Measurements from ENCODE around the gene KIF26B. TPM values are rescaled to one million over a fixed set of nuclear protein-coding genes. Genes with fewer than 3 reads are reported as not detected.
A peak's percentile ranks its signal among the peaks of the same experiment; 100 is the strongest.

The KIF26B gene
- total RNA-seq, 1 donor from 2014 or later = 5.1 TPM

GRCh38 chr1:245552331-245552730 is 397.5 kb downstream of the KIF26B start:
- H3K36me3 Mint-ChIP-seq (ENCODE audit: insufficient read depth) = no peaks in the 10 kb centered on the region
- H3K27me3 Mint-ChIP-seq = peaks cover 4% of the 10 kb centered on the region
- H3K4me3 Mint-ChIP-seq (ENCODE audit: low read depth) = no peak overlapping the region
- no peak for DNase-seq (ENCODE audit: low spot score, unreplicated experiment)
- no peaks in the 10 kb centered on the region for H3K9me3 Mint-ChIP-seq (ENCODE audit: low read depth)
- no peak for TF ChIP-seq CTCF (IDR thresholded peaks at IDR 0.05; ENCODE audit: unreplicated experiment)
- H3K27ac Mint-ChIP-seq = no peak overlapping the region
- H3K4me1 Mint-ChIP-seq (ENCODE audit: low read depth) = no peaks in the 10 kb centered on the region

- peaks cover 10% of the 10 kb centered on the region for H3K4me1 Mint-ChIP-seq (ENCODE audit: low read depth)
- TF ChIP-seq CTCF (IDR thresholded peaks at IDR 0.05; ENCODE audit: unreplicated experiment) = no peak
- H3K27ac Mint-ChIP-seq = peak overlapping the region; percentile 62
- no peak for DNase-seq (ENCODE audit: low spot score, unreplicated experiment)
- no peak overlapping the region for H3K4me3 Mint-ChIP-seq (ENCODE audit: low read depth)
- H3K36me3 Mint-ChIP-seq (ENCODE audit: insufficient read depth) = no peaks in the 10 kb centered on the region
- H3K27me3 Mint-ChIP-seq = no peaks in the 10 kb centered on the region
- H3K9me3 Mint-ChIP-seq (ENCODE audit: low read depth) = no peaks in the 10 kb centered on the region
Observed at GRCh38 chr1:245556057-245556456, 401.3 kb downstream of the KIF26B start.

- TF ChIP-seq CTCF (IDR thresholded peaks at IDR 0.05; ENCODE audit: unreplicated experiment) = no peak
- H3K9me3 Mint-ChIP-seq (ENCODE audit: low read depth) = no peaks in the 10 kb centered on the region
- peak overlapping the region; percentile 33 for H3K4me3 Mint-ChIP-seq (ENCODE audit: low read depth)
- no peak overlapping the region for H3K27ac Mint-ChIP-seq
- H3K27me3 Mint-ChIP-seq = no peaks in the 10 kb centered on the region
- H3K36me3 Mint-ChIP-seq (ENCODE audit: insufficient read depth) = no peaks in the 10 kb centered on the region
- DNase-seq (ENCODE audit: low spot score, unreplicated experiment) = no peak
- H3K4me1 Mint-ChIP-seq (ENCODE audit: low read depth) = peaks cover 10% of the 10 kb centered on the region
Observed at GRCh38 chr1:245558069-245558468, 403.3 kb downstream of the KIF26B start.

- H3K36me3 Mint-ChIP-seq (ENCODE audit: insufficient read depth) = no peaks in the 10 kb centered on the region
- DNase-seq (ENCODE audit: low spot score, unreplicated experiment) = no peak
- H3K4me1 Mint-ChIP-seq (ENCODE audit: low read depth) = peaks cover 10% of the 10 kb centered on the region
- H3K9me3 Mint-ChIP-seq (ENCODE audit: low read depth) = no peaks in the 10 kb centered on the region
- no peak for TF ChIP-seq CTCF (IDR thresholded peaks at IDR 0.05; ENCODE audit: unreplicated experiment)
- no peaks in the 10 kb centered on the region for H3K27me3 Mint-ChIP-seq
- peak overlapping the region; percentile 86 for H3K27ac Mint-ChIP-seq
- no peak overlapping the region for H3K4me3 Mint-ChIP-seq (ENCODE audit: low read depth)
Observed at GRCh38 chr1:245560316-245560859, 405.6 kb downstream of the KIF26B start.

- Mint-ChIP-seq H3K4me3 (ENCODE audit: low read depth) (no peak overlapping the region), H3K27me3 (no peaks in the 10 kb centered on the region), H3K36me3 (ENCODE audit: insufficient read depth) (no peaks in the 10 kb centered on the region), H3K27ac (no peak overlapping the region), H3K9me3 (ENCODE audit: low read depth) (peaks cover 3% of the 10 kb centered on the region), H3K4me1 (ENCODE audit: low read depth) (peaks cover 10% of the 10 kb centered on the region)
- no peak for DNase-seq (ENCODE audit: low spot score, unreplicated experiment)
- no peak for TF ChIP-seq CTCF (IDR thresholded peaks at IDR 0.05; ENCODE audit: unreplicated experiment)
Observed at GRCh38 chr1:245561665-245562234, 407.0 kb downstream of the KIF26B start.

Data from progenitor cell of endocrine pancreas (in vitro differentiated cells).